Activated naive CD8-positive, alpha-beta T cell treated with anti-CD3 and anti-CD28 coated beads, Interleukin-2, amount 50 U/mL, for 24 hours (primary cell): ENCODE measurements around the gene OPALIN.
"Not testable (repeated sequence)": the region's sequence is repeated elsewhere in the genome, so short reads cannot be mapped to it uniquely, and the experiment has no call there.

ENCODE experiments used
- ATAC-seq: fragments of 150-1000 bp; cut with Tn5 transposase; one replicate; pipeline ENCODE4 v1.10.0; 2021
- DNase-seq: peaks from one replicate; pipeline ENCODE4 v3.0.0; 2021
- H3K27ac Mint-ChIP-seq: one replicate; pipeline ENCODE4 v1.8.0; 2021; ENCODE audit warnings: mild to moderate bottlenecking, mixed read lengths
- H3K27me3 Mint-ChIP-seq: one replicate; pipeline ENCODE4 v1.8.0; 2021; ENCODE audit warnings: mixed read lengths
- H3K36me3 Mint-ChIP-seq: one replicate; pipeline ENCODE4 v1.8.0; 2021; ENCODE audit warnings: low read depth, mixed read lengths
- H3K4me1 Mint-ChIP-seq: one replicate; pipeline ENCODE4 v1.8.0; 2021; ENCODE audit warnings: mixed read lengths
- H3K4me3 Mint-ChIP-seq: one replicate; pipeline ENCODE4 v1.8.0; 2021; ENCODE audit warnings: mild to moderate bottlenecking, moderate library complexity, mixed read lengths
- H3K9me3 Mint-ChIP-seq: one replicate; pipeline ENCODE4 v1.8.0; 2021; ENCODE audit warnings: mixed read lengths

Gene OPALIN

GRCh38 chr10:96308854-96309253 lies 49.9 kb downstream of the OPALIN start:
- not testable (repeated sequence) for H3K4me3 Mint-ChIP-seq, ATAC-seq, H3K9me3 Mint-ChIP-seq, DNase-seq, H3K27ac Mint-ChIP-seq, H3K36me3 Mint-ChIP-seq, H3K27me3 Mint-ChIP-seq
- H3K4me1 Mint-ChIP-seq = peaks cover 22% of the 10 kb centered on the region

DNA sequence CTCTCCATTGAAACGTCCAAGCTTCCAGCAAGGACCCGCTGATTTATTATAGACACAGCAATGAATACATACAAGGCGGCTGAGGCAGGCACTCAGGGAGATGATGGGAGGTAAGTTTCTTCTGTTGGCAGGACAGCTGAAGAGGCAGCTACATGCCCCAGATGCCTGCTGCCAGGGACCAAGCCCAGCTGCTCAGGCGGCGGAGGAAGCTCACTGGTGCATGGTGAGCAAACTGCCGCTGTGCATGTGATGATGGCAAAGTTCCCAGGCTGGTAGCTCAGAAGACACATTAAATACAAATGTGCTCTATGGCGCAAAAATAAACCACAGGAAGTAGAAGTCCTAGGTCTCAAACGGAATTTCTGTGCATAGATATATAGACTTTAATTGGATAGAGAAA lies 52.3 kb downstream of the OPALIN start:
- no peak for ATAC-seq
- Mint-ChIP-seq H3K4me3 (no peak overlapping the region), H3K9me3 (no peaks in the 10 kb centered on the region), H3K4me1 (peaks cover 23% of the 10 kb centered on the region), H3K27me3 (peaks cover 5% of the 10 kb centered on the region), H3K36me3 (no peaks in the 10 kb centered on the region), H3K27ac (no peak overlapping the region)
- DNase-seq = peak; percentile 17

DNA sequence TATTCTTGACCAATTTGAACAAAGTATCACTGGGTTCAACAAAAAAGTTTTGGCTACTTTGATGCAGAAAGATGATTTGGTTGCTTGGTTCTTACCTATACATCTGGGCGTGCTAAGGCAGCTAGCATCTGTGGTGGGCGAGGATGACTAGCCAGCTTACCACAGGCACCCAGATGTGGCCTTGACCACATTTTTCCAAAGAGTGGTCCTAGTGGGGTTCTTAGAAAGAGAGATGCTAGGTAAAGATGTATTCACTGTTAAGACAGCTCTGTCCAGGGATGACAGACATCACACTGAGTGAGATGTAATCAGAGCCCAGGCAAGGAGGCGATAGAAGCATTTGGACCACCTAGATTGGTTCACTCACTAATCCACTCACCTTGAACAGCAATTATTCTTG lies 53.8 kb downstream of the OPALIN start:
- Mint-ChIP-seq H3K27me3 (peaks cover 5% of the 10 kb centered on the region), H3K4me3 (no peak overlapping the region), H3K36me3 (no peaks in the 10 kb centered on the region), H3K4me1 (peaks cover 36% of the 10 kb centered on the region), H3K9me3 (no peaks in the 10 kb centered on the region), H3K27ac (no peak overlapping the region)
- DNase-seq (no peak), ATAC-seq (peak; percentile 87)

GRCh38 chr10:96304230-96304629 lies 54.6 kb downstream of the OPALIN start, which contains the start of gene DNTT:
DNTT (plus strand) TSS chr10:96304434; CDS start chr10:96304498, 64 bp downstream.
- no peaks in the 10 kb centered on the region for H3K9me3 Mint-ChIP-seq
- no peaks in the 10 kb centered on the region for H3K36me3 Mint-ChIP-seq
- H3K4me3 Mint-ChIP-seq = no peak within 1 kb of the TSS
- ATAC-seq = no peak
- no peak for DNase-seq
- no peak within 1 kb of the TSS for H3K27ac Mint-ChIP-seq
- peaks cover 44% of the 10 kb centered on the region for H3K4me1 Mint-ChIP-seq
- peaks cover 5% of the 10 kb centered on the region for H3K27me3 Mint-ChIP-seq

- no peak for DNase-seq
- Mint-ChIP-seq H3K36me3 (no peaks in the 10 kb centered on the region), H3K9me3 (no peaks in the 10 kb centered on the region), H3K27me3 (peaks cover 2% of the 10 kb centered on the region), H3K27ac (no peak overlapping the region), H3K4me1 (peaks cover 48% of the 10 kb centered on the region), H3K4me3 (no peak overlapping the region)
- no peak for ATAC-seq
These were observed 57.2 kb downstream of the OPALIN start for GRCh38 chr10:96301616-96302015.

DNA sequence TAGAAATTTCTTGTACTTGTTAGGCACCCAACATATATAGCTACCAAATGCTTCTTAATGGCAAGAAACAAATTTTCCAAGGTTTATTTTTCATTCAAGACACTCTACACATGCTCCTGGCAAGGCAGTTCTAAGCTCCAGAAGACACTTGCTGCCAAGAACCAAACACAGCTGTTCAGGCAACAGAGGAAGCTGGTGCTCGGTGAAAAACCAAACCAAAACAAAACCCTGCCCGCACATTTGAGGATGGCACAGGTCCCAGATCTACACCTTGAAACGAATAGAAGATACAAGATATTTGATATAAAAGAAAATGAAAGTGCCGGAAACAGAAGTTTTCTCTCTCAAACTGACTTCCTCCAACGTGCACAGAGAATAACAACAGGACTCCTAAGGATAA lies 59.4 kb downstream of the OPALIN start:
- Mint-ChIP-seq H3K27me3 (no peaks in the 10 kb centered on the region), H3K4me1 (peaks cover 43% of the 10 kb centered on the region), H3K36me3 (no peaks in the 10 kb centered on the region), H3K4me3 (peak overlapping the region; percentile 60), H3K9me3 (no peaks in the 10 kb centered on the region), H3K27ac (peak overlapping the region; percentile 80)
- DNase-seq = no peak
- peak; percentile 11 for ATAC-seq

GRCh38 chr10:96298362-96298761 lies 60.4 kb downstream of the OPALIN start:
- H3K9me3 Mint-ChIP-seq = no peaks in the 10 kb centered on the region
- H3K27ac Mint-ChIP-seq = no peak overlapping the region
- H3K36me3 Mint-ChIP-seq = no peaks in the 10 kb centered on the region
- DNase-seq (no peak), ATAC-seq (no peak)
- H3K4me1 Mint-ChIP-seq = peaks cover 44% of the 10 kb centered on the region
- no peak overlapping the region for H3K4me3 Mint-ChIP-seq
- no peaks in the 10 kb centered on the region for H3K27me3 Mint-ChIP-seq

- Mint-ChIP-seq H3K27ac (no peak overlapping the region), H3K36me3 (no peaks in the 10 kb centered on the region), H3K4me1 (peaks cover 44% of the 10 kb centered on the region), H3K9me3 (no peaks in the 10 kb centered on the region), H3K27me3 (no peaks in the 10 kb centered on the region), H3K4me3 (no peak overlapping the region)
- DNase-seq (no peak), ATAC-seq (no peak)
These were observed 61.3 kb downstream of the OPALIN start for GRCh38 chr10:96297486-96297885.

- H3K9me3 Mint-ChIP-seq = no peaks in the 10 kb centered on the region
- no peak overlapping the region for H3K4me3 Mint-ChIP-seq
- H3K27ac Mint-ChIP-seq = no peak overlapping the region
- H3K36me3 Mint-ChIP-seq = no peaks in the 10 kb centered on the region
- DNase-seq = no peak
- peaks cover 2% of the 10 kb centered on the region for H3K27me3 Mint-ChIP-seq
- H3K4me1 Mint-ChIP-seq = peaks cover 35% of the 10 kb centered on the region
- no peak for ATAC-seq
These were observed 63.3 kb downstream of the OPALIN start for GRCh38 chr10:96295475-96295874.
